Germinal center (tissue), 1 donor: ENCODE results near the gene TTYH2.

Experiments
- DNase-seq: peaks from one replicate; pipeline ENCODE4 v3.0.0; 2012; ENCODE audit warnings: mixed read lengths, low spot score

The TTYH2 gene

DNA sequence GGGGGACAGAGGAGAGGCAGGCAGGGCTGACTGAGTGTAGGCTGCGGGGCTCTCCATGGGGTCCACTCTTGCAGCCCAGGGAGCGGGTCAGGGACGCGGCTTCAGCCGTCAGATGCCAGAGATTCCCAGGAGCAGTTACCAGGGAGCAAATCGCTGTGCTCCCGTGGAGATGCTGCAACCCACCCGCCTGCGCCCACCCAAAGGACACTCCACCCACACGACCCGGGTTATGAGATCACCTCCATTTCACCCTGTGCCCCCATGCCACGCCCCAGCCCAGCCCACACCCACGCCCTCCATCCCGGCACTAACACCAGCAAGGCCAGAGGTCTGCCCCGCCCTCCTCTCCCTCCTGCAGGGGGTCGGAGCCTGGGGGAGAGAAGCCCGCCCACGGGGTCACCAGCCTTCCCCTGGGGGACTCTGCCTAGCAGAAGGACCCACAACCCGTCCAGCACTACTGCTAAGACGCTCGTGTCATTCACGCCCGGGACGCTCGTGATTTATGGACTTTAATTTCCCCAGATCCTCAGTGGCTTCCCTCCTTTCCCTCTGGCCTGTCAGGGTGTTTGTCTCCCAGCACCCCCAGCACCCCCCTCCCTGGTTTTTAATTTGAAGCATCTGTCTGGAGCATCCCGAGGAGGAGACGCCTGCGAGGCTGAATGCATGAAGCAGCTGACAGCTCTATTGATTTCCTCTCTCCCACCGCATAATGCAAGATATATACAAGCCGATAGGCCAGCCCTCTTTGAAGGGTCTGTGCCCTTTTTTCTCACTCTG, 16.6 kb upstream of the TTYH2 start:
- DNase-seq: no peak

DNA sequence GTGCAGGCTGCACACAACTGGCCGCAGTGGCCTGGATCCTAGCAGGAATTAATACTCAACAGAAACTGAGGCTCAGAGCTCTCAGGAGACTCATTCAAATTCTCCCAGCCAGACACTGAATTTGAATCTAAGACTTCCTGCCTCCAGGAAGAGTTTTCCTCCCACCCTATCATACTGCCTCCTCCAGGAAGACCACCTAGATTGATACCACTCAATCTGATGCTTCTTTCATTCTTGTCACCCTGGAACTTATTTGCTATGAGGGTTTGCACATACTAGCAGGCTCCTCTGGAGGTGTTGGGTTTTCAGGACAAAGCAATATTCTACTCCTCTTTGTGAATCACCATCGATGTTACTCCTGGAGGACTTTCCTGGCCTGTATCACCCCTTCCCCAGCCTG, 15.6 kb upstream of the TTYH2 start:
- DNase-seq: no peak

DNA sequence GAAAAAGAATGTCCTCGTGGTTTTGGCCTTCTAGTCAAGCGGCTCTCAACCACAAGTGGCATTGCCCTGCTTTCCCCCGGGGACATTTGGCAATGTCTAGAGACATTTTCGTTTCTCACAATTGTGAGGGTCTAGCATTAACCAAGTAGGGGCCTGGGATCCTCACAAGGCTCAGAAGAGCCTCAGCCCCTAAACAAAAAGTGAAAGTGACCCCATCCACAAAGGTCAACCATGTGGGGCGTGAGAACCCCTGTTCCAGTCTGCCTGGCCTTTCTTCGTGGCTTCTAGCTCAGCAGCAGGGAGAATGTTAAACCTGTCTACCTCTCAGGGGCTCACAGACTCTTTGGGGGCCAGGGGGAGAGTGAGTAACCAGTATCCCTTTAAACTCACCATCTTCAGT, 14.7 kb upstream of the TTYH2 start:
- no peak for DNase-seq

DNA sequence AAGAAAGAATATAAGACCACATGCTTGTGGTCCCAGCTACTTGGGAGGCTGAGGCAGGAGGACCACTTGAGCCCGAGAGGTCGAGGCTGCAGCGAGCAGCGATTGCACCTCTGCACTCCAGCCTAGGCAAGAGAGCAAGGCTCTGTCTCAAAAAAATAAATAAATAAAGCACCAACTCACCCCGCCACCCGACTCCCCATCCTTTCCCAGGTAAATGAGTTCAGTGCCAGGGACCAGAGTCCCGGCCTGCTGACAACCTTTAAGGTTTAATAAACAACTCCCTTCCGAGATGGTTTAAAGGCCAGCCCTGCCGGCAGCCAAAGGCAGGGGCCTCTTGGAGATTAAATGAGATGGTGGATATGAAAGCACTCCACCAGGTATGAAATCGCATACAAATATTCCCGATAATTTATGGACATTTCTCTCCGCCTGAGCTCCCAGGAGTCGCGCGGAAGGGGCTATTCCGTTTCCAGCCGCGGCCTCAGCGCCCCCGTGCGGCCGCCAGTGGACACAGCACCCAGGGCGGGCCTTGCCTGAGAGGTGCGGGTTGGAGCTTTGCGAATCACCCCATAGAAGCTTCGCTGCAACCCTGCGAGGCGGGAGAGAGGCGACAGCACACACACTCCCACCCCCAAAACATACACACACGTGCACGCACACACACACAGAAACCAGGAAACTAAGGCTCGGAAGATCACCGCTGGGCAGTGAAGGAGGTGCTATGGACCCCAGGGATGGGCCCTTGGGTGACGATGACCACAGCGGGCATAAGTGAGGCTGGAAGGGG, 13.9 kb upstream of the TTYH2 start:
- peak; percentile 72 for DNase-seq

DNA sequence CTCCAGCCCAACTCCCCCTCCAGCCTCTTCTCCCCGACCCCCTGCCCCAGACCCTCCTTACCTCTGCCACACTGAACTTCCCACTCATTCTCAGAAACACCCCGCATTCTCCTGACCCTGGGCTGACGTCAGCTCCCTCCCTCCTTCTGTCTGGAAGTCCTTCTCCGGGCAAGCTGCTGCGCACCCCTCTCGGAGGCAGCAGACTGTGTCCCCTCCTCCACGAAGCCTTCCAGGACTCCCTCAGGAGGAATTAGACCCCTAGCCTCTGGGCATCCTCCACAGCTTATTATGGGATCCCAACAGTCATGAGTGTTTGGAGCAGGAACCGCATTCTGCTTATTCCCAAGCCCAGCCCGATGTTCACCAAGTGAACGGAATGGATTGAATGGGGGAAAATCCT, 13.3 kb upstream of the TTYH2 start:
- no peak for DNase-seq

DNA sequence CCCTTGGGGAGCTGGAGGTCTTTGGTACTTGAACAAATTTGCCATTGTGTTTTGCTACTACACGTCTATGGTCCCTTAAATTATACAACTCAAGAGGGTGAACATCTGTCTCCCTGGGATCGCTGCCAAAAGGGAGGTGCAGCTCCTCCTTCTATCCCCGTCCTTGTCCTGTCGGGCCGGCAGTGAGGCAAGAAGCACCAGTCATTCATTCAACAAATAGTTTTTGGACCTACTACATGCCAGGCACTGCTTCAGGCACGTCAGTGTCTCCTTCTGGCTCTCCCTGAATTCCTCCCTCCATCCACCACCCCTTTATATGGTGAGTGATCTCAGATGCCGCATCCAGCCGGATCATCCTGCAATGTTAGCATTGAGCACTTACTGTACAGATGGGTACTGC, 12.1 kb upstream of the TTYH2 start:
- no peak for DNase-seq

DNA sequence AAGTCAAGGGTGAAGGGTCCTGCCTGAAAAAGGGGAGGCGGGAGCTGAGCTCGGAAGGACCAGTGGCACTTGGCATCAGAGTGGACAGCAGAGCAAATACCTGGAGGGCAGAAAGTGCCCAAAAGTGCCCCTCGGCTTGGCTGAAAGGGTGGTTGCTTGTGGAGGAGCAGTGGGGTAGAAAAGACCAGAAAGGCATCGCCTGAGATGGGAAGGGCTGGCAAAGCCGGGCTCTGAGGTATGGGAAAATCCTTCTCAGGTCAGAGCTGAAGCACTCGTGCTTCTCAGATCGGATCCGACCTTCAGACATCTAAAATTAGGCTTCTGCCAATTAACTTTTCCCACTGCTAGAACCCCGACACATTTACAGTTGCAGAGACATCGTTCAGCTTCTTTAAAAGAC, 11.4 kb upstream of the TTYH2 start:
- no peak for DNase-seq

DNA sequence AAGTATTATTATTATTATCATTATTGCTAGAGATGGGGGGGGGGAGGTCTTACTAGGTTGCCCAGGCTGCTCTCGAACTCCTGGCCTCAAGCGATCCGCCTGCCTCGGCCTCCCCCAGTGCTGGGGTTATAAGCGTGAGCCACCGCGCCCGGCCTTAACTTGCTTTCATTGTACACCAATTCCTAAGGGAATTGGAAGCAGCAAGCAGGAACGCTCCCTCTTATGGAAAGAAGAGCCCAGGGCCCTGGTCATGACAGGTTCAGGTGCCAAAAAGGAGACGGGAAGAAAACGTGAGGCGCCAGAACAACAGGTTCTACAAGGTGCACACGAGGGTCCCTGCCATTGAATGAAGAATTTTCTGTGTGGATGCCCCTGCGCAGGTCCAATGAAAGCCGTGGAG, 10.4 kb upstream of the TTYH2 start:
- no peak for DNase-seq

DNA sequence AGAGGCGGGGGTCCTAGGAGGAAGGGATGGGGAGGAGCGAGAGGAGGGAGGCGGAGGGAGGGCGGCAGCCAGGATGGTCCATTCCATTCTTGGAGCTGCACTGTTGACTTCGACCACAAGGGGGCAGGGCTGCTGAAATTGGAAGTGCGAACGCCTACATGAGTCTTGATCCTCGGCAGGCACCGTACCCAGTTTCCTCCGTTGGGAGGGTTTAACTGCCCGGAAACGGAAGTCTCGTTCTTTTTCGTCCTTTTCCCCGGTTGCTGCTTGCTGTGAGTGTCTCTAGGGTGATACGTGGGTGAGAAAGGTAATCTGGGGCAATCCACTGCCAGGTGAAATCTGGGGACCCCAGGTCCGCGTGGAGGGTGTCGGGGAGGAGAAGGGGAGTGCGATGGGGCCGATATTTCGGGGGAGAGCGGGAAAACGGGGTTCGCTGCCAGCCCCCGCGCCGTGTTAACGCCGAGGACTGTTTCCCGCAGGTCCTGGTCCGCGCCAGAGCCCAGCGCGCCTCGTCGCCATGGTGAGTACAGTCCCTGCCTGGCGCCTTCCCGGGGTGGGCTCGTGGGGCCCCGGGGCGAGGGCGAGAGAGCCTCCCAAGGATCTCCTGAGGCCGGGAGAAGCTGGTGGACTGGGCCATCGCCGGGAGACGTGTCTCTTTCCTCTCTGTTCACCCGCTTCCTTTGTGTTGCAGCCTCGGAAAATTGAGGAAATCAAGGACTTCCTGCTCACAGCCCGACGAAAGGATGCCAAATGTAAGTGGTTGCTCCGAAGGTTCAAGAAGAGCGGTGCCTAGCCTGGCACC, 9.7 kb upstream of the TTYH2 start, which contains the start of gene RPL38:
RPL38 (plus strand) TSS at position 240 of the 802 bp plus-strand sequence; CDS start at position 518, 278 bp downstream.
- DNase-seq: peak; percentile 90

DNA sequence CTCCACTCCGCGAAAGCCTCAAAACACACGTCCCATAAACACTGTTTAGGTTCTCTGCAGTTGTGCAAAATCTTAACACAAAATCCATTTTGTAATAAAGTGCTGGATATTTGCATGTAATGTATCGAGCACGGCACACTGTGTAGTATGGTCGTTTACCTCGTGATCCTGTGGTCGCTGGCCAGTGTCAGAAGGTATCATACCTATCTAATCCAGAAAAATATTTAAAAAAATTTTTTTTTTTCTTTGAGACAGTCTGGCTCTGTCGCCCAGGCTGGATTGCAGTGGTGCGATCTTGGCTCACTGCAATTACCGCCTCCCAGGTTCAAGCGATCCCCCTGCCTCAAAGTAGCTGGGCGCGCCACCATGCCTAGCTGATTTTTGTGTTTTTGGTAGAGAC, 8.9 kb upstream of the TTYH2 start:
- no peak for DNase-seq

DNA sequence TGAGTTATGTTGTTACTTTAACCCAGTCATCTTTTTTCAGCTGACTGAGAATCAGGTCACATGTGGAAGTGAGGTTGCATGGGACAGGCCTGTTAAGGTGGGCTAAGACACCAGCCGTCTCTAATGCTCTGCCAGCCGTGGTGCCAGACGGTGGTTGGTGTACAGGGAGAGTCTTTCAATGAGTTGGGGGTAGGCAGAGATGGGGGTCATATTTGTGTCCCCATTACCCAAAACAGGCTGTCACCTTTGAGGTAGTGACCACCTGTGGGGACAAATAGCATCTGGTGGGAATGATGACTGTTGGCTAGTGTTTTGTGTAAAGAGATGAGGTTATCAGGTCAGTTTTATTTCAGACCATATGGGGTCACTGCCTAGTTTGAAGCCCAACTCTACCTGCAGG, 8.1 kb upstream of the TTYH2 start:
- DNase-seq: no peak

DNA sequence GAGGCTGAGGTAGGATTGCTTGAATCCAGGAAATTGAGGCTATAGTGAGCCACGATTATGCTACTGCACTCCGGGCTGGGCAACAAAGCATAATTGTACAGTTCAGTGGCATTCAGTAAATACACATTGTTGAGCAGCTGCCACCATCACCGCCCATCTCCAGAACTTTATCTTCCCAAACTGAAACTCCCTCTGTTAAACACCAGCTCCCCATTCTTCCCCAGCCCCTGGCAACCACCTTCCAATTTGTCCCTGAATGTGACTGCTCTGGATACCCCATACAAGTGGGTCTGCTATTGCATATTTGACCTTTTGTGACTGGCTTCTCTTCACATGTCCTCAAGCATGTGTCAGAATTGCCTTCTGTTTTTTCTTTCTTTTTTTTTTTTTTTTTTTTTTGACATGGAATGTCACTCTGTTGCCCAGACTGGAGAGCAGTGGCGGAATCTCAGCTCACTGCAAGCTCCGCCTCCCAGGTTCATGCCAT, 7.0 kb upstream of the TTYH2 start:
- no peak for DNase-seq

DNA sequence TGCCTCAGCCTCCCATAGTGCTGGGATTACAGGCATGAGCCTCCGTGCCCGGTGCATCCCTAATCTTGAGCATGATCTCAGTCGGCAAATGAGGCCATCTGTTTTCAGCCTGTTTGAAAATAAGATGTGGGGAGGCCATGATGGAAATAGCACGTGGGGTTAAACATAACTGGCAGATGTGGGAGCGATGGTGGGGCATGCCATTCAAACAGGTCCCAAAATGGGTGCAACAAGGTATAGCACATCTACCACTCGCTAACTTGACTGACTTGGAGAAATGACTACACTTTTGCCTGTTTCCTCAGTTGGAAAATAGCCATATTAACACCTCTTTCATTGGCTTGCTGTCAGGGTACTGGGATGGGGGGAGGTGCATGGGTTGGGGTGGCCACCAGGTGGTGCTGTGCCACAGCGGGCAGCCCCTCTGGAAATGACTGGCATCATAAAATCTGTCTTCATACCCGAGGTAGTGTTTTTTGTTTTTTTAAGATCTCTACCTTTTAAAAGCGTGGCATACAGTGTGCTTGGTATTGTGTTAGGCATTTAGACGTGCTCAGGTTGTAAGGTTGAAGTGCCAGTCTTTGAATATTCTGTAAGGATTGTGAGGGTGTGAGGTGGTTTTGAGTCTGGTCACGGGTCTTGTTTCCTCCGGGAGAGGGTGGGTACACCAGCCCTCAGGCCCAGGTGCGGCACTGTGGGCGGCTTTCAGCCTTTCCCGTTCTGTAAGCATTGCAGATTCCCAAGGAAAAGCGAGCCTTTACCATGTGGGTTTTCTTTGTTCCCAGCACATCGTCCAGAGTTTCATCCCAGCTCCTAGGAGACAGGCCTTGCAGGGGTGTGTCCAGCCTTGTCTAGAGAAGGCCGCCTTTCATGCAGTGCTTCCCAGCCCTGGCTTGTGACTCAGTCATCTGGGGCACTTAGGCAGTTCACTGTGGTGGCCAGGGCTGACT, 2.9 kb upstream of the TTYH2 start:
- DNase-seq: peak; percentile 87

DNA sequence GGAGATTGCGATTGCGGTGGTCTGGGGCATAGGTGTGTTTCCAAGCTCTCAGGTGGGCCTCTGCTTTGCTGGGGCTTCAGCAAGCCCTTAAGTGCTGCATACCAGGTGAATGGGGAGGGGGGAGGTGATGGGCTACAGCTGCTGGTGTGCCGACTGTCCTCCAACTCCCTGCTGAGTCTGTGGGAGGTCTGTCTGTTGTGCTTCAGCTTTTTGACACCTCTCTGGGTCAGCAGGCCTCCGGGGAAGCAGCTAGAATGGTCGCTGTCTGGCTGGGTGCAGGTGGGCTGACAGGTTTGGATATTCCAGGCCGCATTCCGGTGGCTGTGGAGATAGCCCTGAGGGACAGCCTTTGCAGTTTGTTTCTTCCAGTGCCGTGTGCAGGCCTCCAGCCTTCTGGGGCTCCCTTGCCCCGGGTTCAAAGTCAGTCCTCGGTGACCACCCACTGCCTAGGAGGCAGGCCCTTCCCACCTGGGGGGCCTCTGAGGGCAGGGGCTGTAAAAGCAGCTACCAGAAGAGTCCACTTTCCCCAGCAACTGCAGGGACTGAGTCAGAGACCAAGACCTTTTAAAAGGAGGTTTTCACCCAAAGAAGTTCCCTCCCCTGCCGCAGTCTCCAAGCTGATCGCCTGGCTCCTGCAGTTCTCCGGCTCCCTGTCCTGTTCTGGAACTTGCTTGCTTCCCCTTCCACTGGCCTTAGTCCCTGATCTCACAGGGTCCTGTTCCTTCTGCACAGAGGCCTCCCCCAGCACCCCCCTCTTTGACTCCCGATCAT, 2.0 kb upstream of the TTYH2 start:
- DNase-seq: no peak

DNA sequence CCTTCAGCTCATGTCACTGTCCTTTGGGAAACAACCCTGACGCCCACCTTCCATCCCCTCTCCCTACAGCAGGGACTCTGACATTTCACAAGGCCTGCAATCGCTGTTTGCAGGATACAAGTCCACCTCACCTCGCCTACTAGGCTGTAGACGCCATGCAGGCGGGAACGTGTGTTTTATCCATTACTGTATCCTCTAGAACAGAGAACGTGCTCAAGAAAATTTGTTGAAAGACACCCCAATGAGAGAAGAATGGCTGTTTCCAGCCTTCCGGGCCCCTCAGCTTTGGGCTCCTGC, 1.5 kb upstream of the TTYH2 start:
- DNase-seq: no peak

DNA sequence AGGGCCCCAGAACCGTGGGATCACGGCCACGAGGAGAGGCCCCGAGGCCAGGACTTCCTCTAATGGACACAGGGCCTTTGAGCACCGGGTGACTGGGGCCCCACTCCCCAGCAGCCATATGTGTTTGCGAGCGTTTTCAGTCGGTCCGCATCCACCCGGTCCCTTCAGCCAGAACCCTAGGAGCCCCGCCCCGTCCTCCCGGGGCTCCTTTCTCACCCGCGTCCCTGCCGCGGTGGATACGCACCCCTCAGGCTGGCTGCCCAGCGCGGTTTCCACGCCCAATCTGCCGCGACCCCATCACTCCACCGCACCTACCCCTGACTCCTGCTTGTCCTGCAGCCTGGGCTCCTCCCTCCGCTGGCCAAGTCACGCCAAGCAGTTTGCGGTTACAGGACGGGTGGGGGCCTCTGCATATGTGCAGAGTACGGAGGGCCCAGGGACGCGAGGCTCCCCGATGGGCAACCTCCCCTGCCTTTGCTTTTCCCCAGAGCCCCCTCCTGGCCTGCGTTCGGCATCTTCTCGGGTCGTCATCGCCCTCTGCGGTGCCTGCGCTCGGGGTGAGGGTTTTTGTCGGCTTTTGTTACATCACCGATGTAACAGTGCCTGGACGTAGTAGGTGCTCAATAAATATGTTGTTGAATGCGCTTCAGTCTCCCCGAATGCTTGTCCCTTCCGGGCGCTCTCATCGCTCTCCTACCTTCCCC, 1.0 kb upstream of the TTYH2 start:
- DNase-seq: no peak

DNA sequence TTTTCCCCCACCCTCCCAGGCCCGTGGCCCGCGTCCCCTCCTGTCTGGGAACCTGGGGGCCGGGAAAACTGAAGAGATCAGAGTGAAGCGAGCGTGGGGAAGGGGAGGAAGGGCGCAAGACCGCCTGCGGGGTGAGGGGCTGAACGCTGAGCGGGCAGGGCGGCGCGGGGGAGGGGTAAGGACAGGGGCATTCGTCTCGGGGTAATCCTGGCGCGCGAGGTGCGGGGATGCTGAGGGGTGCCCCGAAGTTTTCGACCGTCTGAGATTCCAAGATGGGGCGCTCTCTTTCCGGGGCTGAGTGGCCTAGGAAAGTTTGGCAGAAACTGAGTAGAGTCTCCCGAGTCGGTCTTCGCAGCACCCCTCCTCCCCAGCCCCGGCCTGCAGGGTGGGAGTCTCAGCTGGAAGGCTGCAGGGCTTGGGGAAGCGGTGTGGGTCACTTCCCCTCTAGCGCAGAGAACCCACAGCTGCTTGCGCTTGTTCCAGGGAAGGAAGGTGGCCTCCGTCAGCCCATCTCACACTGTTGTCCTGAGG, 555 bp downstream of the TTYH2 start:
- no peak for DNase-seq

DNA sequence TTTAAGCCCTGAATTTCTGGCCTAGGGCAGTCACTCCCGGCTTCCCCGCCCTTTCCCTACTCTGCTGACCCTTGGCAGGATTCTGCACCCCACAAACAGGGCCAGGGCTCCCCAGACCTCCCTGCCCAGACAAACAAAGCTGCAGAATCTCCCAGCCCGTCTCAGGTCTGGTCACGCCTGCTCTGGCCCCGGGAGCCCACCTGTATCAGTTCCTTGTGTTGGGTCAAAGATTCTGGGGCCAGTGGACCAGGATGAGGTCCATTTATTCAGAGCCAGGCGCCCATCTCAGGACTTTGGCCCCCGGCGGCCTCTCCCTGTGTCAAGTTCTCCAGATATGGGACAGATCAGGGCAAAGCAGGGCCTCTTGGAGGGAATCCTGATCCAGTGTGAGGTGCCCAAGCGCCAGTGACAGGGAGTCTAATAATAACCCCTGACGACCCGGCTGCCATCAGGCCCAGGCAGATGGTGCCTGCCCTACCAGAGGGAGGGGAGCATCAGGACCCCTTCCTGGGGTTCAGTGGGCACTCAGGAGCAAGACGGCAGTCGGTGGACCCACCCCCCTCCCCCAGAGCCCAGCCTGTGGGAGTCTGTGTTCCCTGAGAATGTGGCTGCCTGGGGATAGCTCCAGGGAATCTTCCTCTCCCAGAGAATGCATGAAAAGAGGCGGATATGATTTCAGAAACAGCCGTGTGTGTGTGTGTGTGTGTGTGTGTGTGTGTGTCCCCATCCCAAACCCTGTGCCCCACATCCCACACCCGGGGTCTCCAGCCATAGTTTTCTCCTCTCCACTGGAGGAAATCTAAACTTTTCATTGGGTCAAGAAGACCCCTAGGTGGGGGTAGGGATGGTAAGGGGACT, 1.3 kb downstream of the TTYH2 start:
- no peak for DNase-seq

DNA sequence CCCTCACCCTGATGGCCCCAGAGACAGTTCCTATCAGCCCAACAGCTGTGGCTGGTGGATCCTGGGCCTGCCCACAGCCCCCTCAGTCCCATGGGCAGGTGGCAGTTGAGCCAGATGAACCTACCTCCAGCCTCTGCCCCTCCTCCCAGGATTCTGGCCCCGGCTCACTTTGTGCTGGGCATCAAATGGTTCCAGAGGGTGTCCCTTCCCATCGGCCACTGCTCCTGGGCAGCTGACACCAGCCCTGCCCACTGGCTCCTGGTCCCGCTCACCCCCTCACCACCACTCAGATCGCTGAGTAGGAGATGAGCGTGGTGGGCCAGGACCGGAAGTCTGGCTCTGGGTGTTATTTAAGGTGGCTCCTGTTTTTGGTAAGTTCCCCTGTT, 2.0 kb downstream of the TTYH2 start:
- no peak for DNase-seq
